Measurements from ENCODE around the gene GSG1. TPM values are rescaled to one million over a fixed set of nuclear protein-coding genes. Genes with fewer than 3 reads are reported as not detected.

Gene GSG1
- total RNA-seq, 4 donors from 2014 or later: 0.56 TPM; not detected in 3

DNA sequence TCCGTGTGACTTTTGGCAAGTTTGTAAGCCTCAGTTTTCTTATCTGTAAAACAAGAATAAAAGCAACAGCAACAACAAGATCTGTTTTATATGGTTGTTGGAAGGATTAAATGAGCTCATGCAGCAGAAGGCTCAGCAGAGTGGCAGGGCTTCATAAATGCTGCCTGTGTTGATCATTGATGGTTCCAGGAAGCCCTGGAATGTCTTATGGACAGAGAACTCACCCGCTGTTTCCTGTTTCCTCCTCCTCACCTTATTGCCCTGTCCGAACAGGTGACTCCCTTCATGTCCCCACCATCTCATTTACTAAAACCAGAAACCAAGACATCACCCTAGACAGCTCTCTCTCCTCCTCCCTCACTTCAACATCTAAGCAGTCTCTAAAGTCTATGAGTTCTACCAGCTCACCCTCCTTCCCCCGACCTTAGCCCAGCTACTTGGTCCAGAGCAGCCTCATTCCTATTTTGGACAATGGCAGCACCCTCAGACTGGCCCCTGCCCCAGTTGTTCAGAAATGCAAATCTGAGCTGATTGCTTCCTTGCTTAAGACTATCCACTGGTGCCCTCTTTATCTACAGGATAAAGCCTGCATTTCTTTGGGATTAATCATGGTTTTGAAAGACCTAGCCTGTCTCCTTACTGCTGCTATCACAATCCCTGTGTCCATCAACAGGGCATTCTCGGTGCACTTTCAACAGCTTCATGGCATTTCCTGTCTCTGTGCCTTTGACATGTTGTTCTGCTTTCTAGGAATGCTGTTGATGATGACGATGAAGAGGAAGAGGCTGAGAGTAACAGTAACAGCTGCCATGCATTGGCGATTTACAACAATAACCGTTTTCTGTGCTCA is 21.4 kb upstream of the GSG1 start:
- no peak for TF ChIP-seq CTCF (IDR thresholded peaks at IDR 0.05)
- peak; percentile 80 for ATAC-seq (ENCODE audit: low FRiP score)

DNA sequence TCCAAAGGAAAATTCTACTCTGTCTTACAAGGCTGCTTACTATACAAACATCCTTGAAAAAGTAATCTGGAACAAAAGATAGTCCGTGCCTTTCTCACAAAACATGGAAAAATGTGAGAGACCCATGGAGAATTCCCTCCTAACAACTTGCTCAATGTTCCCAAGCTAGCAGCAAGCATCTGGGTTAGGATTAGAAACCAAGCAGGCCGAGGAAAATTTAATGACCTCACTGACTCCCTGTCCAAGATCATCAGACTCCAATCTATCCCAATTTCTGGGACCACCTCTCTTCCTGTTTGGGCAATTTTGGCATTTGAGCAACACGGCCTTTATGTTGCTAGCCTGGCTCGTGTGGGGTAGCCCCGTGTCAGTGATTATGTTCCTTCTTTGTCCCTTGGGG is 18.1 kb upstream of the GSG1 start:
- no peak for ATAC-seq (ENCODE audit: low FRiP score)
- TF ChIP-seq CTCF (IDR thresholded peaks at IDR 0.05): no peak

More for the DNA sequence above, 21.4 kb upstream of the GSG1 start:
- DNase-seq (ENCODE audit: low spot score): no peak

GRCh38 chr12:13120413-13120812 is 16.9 kb upstream of the GSG1 start:
- TF ChIP-seq CTCF (IDR thresholded peaks at IDR 0.05): no peak
- ATAC-seq (ENCODE audit: low FRiP score) (no peak), DNase-seq (ENCODE audit: low spot score) (no peak)

More for the DNA sequence above, 18.1 kb upstream of the GSG1 start:
- DNase-seq (ENCODE audit: low spot score): no peak

GRCh38 chr12:13119826-13120225 is 16.4 kb upstream of the GSG1 start:
- ATAC-seq (ENCODE audit: low FRiP score): no peak
- no peak for DNase-seq (ENCODE audit: low spot score)
- no peak for TF ChIP-seq CTCF (IDR thresholded peaks at IDR 0.05)

GRCh38 chr12:13117029-13117428 is 13.6 kb upstream of the GSG1 start:
- ATAC-seq (ENCODE audit: low FRiP score): no peak
- no peak for DNase-seq (ENCODE audit: low spot score)
- no peak for TF ChIP-seq CTCF (IDR thresholded peaks at IDR 0.05)

DNA sequence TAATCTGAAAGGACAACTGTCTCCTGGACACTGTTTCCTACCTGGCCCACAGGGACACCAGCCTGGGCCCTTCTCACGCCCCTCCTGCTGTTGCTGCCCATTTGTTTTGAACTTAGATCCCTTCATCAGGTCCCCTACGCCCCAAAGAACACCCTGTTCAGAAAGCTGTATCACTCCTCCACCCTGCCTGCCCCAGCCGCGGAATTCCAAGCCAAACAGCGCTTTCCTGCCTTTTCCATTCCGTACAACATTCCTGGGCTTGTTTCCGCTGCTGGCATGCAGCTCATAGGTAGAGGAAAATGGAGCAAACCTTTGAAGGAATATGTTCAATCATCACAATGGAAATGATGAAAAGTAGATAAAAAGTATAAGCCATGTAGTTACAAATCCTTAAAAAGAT is 12.8 kb upstream of the GSG1 start:
- TF ChIP-seq CTCF (IDR thresholded peaks at IDR 0.05): no peak
- ATAC-seq (ENCODE audit: low FRiP score) (peak; percentile 17), DNase-seq (ENCODE audit: low spot score) (no peak)
